HepG2 (cell line): ENCODE data around the gene PODXL. TPM values are rescaled to one million over a fixed set of nuclear protein-coding genes. Genes with fewer than 3 reads are reported as not detected.

Experiments
- ATAC-seq: fragments of 200-7000 bp; cut with Tn5 transposase; 3 replicates; pipeline ENCODE4 v1.9.1; 2020; ENCODE audit warnings: mild to moderate bottlenecking, moderate library complexity
- BruUV-seq: library from RNA; stranded (reverse); fragments of 400-500 nt; replicated peaks from 2 replicates; lab custom pipeline; 2021; lab: Mats Ljungman, UMichigan
- CTCF ChIA-PET: fragments of 300-600 bp; formaldehyde crosslinking; extraction: SDS; loops from one replicate; lab custom pipeline; 2021; ENCODE audit warnings: low total read pairs, inconsistent platforms, low intra/inter-chr PET ratio; lab: Yijun Ruan, JAX
- POLR2A ChIA-PET: fragments of 350-600 bp; sonication (Branson Sonifier 250); formaldehyde crosslinking; loops from one replicate; lab custom pipeline; 2020; ENCODE audit warnings: antibody characterized with exemption, inconsistent platforms; lab: Yijun Ruan, JAX
- DNase-seq: peaks from one replicate; pipeline ENCODE4 v3.0.0-alpha.2; 2015; ENCODE audit warnings: low spot score
- FAIRE-seq: peaks from 3 replicates; lab custom pipeline; 2011; peaks lifted over from hg19 to GRCh38; lab: Jason Lieb, UNC
- H2AFZ ChIP-seq: one replicate; pipeline ENCODE4 v1.6.1; 2011; ENCODE audit warnings: low read length, inconsistent platforms
- H3K27ac ChIP-seq: fragments of 300-600 bp; 3 replicates; pipeline ENCODE4 v1.8.0; 2011; ENCODE audit warnings: mixed run types, mild to moderate bottlenecking, mixed read lengths, low read length, inconsistent platforms; ENCODE audit not compliant: insufficient read depth; ENCODE audit errors: extremely low read length
- H3K27me3 ChIP-seq, 2 experiments: fragments of 200-600 bp in 1 of 2; 2 replicates in 1 of 2; 3 replicates in 1 of 2; pipeline versions ENCODE4 v1.6.0 to v1.8.0; 2011; ENCODE audit warnings: low read length in 2 of 2, mild to moderate bottlenecking in 2 of 2, moderate library complexity in 2 of 2, inconsistent platforms in 1 of 2; ENCODE audit not compliant: insufficient read depth in 2 of 2, control insufficient read depth in 1 of 2
- H3K36me3 ChIP-seq, 2 experiments: fragments of 200-600 bp in 1 of 2; replicated peaks in 1 of 2; 2 replicates in 1 of 2; 3 replicates in 1 of 2; pipeline versions ENCODE4 v1.5.1 to v1.8.0; 2011; ENCODE audit warnings: low read length in 2 of 2, inconsistent platforms in 1 of 2; ENCODE audit not compliant: insufficient read depth in 2 of 2, control insufficient read depth in 1 of 2
- H3K4me1 ChIP-seq: 2 replicates; pipeline ENCODE4 v1.5.1; 2012; ENCODE audit warnings: low read length, inconsistent platforms; ENCODE audit not compliant: insufficient read depth
- H3K4me2 ChIP-seq: 2 replicates; pipeline ENCODE4 v1.6.0; 2011; ENCODE audit warnings: low read depth, low read length, inconsistent platforms
- H3K4me3 ChIP-seq, 3 experiments: fragments of 200-600 bp in 1 of 3; sonication (generic), shearing (Covaris generic) in 1 of 3; replicated peaks in 1 of 3; 2 replicates each; pipeline ENCODE4 v1.5.1; 2011 to 2016; ENCODE audit warnings: low read length in 3 of 3, inconsistent platforms in 2 of 3, low read depth in 2 of 3, mild to moderate bottlenecking in 2 of 3, control low read depth in 1 of 3, mixed read lengths in 1 of 3; ENCODE audit not compliant: insufficient read depth in 1 of 3
- H3K79me2 ChIP-seq: one replicate; pipeline ENCODE4 v1.6.1; 2011; ENCODE audit warnings: low read length, inconsistent platforms; ENCODE audit not compliant: insufficient read depth
- H3K9ac ChIP-seq: 2 replicates; pipeline ENCODE4 v1.6.0; 2011; ENCODE audit warnings: mild to moderate bottlenecking, low read depth, low read length, inconsistent platforms; ENCODE audit not compliant: insufficient read depth
- H3K9me3 ChIP-seq: 2 replicates; pipeline ENCODE4 v1.5.1; 2012; ENCODE audit warnings: mild to moderate bottlenecking, low read length
- H4K20me1 ChIP-seq: 2 replicates; pipeline ENCODE4 v1.6.0; 2011; ENCODE audit warnings: inconsistent platforms, mild to moderate bottlenecking, low read length, moderate library complexity; ENCODE audit not compliant: insufficient read depth
- FOXO1 ChIP-seq: sonication (generic); formaldehyde crosslinking; IDR thresholded peaks from 2 replicates; pipeline ENCODE4 v1.4.0; 2020; ENCODE audit warnings: missing genetic modification reagents
- NR2F6 ChIP-seq, 2 experiments: IDR thresholded peaks; 2 replicates each; pipeline ENCODE4 v1.6.1; 2016; ENCODE audit warnings: antibody characterized with exemption in 1 of 2, mild to moderate bottlenecking in 1 of 2
- NRL ChIP-seq: sonication (generic); formaldehyde crosslinking; IDR thresholded peaks from 2 replicates; pipeline ENCODE4 v1.5.0; 2020; ENCODE audit warnings: missing genetic modification reagents, mild to moderate bottlenecking, moderate library complexity, borderline replicate concordance
- TBX2 ChIP-seq: sonication (generic); formaldehyde crosslinking; IDR thresholded peaks from 2 replicates; pipeline ENCODE4 v1.5.0; 2020; ENCODE audit warnings: missing genetic modification reagents, mild to moderate bottlenecking, borderline replicate concordance
- ZBTB1 ChIP-seq: sonication (generic); formaldehyde crosslinking; IDR thresholded peaks from 2 replicates; pipeline ENCODE4 v1.4.0; 2020; ENCODE audit warnings: missing genetic modification reagents, borderline replicate concordance
- ZBTB21 ChIP-seq: sonication (generic); formaldehyde crosslinking; IDR thresholded peaks from 2 replicates; pipeline ENCODE4 v1.4.0; 2020; ENCODE audit warnings: missing genetic modification reagents
- ZNF350 ChIP-seq: sonication (generic); formaldehyde crosslinking; IDR thresholded peaks from 2 replicates; pipeline ENCODE4 v1.4.0; 2020; ENCODE audit warnings: mild to moderate bottlenecking, low read depth, missing genetic modification reagents, borderline replicate concordance
- ZNF883 ChIP-seq: sonication (generic); formaldehyde crosslinking; IDR thresholded peaks from 2 replicates; pipeline ENCODE4 v1.5.1; 2020; ENCODE audit warnings: mild to moderate bottlenecking, missing genetic modification reagents; ENCODE audit errors: not compliant biosample characterization
- WGBS: methylation state at CpG from one replicate; pipeline ENCODE4 v1.1.6; 2017; ENCODE audit warnings: low lambda C conversion rate; 5-methylcytosine and 5-hydroxymethylcytosine counted together
- in situ Hi-C: cut with HindIII; loops from 2 replicates; pipeline ENCODE4 v1.10.0; 2017; ENCODE audit warnings: low pct_unique_long_range_greater_than_20kb; ENCODE audit not compliant: extremely low pct_ligation_motif_present
- intact Hi-C: fragments of 100-400 bp; cut with micrococcal nuclease; formaldehyde crosslinking; loops from one replicate; pipeline ENCODE4 v1.10.0; 2022; ENCODE audit not compliant: unreplicated experiment
- polyA plus RNA-seq, 8 experiments: library from polyadenylated mRNA; depleted of rRNA in 3 of 8; stranded (reverse) in 7 of 8; unstranded in 1 of 8; fragments of >200 nt; fragmentation: Illumina TruSeq in 4 of 8; extraction: Trizol in 4 of 8; gene quantifications; 2 replicates each; pipeline versions ENCODE4 v1.2.1 to v1.2.3, GENCODE V29; 2011 to 2016; ENCODE audit warnings: low read depth in 4 of 8, missing spikeins in 1 of 8, mixed read lengths in 1 of 8; ENCODE audit not compliant: insufficient read depth in 1 of 8
- total RNA-seq, 5 experiments: library from RNA; depleted of rRNA; stranded (reverse); fragments of >200 nt; fragmentation: Illumina TruSeq; extraction: Trizol; gene quantifications; 2 replicates each; pipeline ENCODE4 v1.2.3, GENCODE V29; 2016; ENCODE audit warnings: low read depth in 1 of 5
- TF ChIP-seq, protein P1 (sequence below): sonication (generic); formaldehyde crosslinking; IDR thresholded peaks from 2 replicates; pipeline ENCODE4 v1.9.0; 2021; ENCODE audit warnings: missing genetic modification reagents, mild to moderate bottlenecking, borderline replicate concordance
- TF ChIP-seq, protein P2 (sequence below): sonication (generic); formaldehyde crosslinking; conservative IDR thresholded peaks from 2 replicates; pipeline ENCODE4 v1.8.0; 2022; ENCODE audit warnings: mild to moderate bottlenecking, moderate library complexity, missing genetic modification reagents
- TF ChIP-seq, protein P3 (sequence below): sonication (generic); formaldehyde crosslinking; IDR thresholded peaks from 2 replicates; pipeline ENCODE4 v1.8.0; 2022; ENCODE audit warnings: missing genetic modification reagents, low read depth, mild to moderate bottlenecking, borderline replicate concordance
- TF ChIP-seq, protein P4 (sequence below), 2 experiments: sonication (generic) in 1 of 2; formaldehyde crosslinking in 1 of 2; IDR thresholded peaks; 2 replicates each; pipeline versions ENCODE4 v1.4.0 to v1.6.1; 2018 to 2020; ENCODE audit warnings: missing genetic modification reagents in 2 of 2, borderline replicate concordance in 1 of 2, low read depth in 1 of 2, mild to moderate bottlenecking in 1 of 2, missing biosample characterization in 1 of 2
- TF ChIP-seq, protein P5 (sequence below): sonication (generic); formaldehyde crosslinking; IDR thresholded peaks from 2 replicates; pipeline ENCODE4 v1.4.0; 2020; ENCODE audit warnings: missing genetic modification reagents
- TF ChIP-seq, protein P6 (sequence below): sonication (generic); formaldehyde crosslinking; IDR thresholded peaks from 2 replicates; pipeline ENCODE4 v1.5.1; 2020; ENCODE audit warnings: mild to moderate bottlenecking, missing genetic modification reagents, moderate library complexity

Gene PODXL
- total and polyA plus RNA-seq, 2 of the 13 experiments (the other 11 are each of a cell fraction or from before 2014, with no cell fraction given), result 0.22 to 0.54 TPM

DNA sequence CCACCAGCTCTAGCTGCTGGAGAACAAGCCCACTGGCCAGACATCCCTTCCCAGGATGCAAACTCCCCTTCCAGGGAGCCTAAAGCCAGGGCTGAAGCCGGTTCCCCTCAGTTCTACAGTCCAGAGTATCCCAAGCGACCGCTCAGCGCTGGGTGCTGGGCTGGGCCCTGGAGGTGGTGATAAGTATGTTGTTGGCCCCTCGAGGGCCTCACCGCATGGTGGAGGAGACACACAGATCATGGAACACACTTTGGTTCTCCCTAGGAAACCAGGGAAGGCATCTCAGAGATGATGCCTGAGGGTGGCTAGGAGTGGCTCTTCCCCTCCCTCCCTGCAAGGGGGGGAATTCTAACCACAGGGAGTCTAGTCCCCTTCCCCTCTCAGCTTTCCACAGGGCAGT lies 4.4 kb downstream of the PODXL start (continued):
- TF ChIP-seq, protein P1, sequence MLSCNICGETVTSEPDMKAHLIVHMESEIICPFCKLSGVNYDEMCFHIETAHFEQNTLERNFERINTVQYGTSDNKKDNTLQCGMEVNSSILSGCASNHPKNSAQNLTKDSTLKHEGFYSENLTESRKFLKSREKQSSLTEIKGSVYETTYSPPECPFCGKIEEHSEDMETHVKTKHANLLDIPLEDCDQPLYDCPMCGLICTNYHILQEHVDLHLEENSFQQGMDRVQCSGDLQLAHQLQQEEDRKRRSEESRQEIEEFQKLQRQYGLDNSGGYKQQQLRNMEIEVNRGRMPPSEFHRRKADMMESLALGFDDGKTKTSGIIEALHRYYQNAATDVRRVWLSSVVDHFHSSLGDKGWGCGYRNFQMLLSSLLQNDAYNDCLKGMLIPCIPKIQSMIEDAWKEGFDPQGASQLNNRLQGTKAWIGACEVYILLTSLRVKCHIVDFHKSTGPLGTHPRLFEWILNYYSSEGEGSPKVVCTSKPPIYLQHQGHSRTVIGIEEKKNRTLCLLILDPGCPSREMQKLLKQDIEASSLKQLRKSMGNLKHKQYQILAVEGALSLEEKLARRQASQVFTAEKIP, result no peak
- TF ChIP-seq NRL (CRISPR knock-in tag), result no peak
- TF ChIP-seq ZBTB1 (CRISPR knock-in tag), result no peak
- TF ChIP-seq ZNF350 (CRISPR knock-in tag), result no peak
- no peak for TF ChIP-seq ZNF883 (CRISPR knock-in tag)
- TF ChIP-seq FOXO1 (CRISPR knock-in tag), result no peak
- TF ChIP-seq, protein P2, sequence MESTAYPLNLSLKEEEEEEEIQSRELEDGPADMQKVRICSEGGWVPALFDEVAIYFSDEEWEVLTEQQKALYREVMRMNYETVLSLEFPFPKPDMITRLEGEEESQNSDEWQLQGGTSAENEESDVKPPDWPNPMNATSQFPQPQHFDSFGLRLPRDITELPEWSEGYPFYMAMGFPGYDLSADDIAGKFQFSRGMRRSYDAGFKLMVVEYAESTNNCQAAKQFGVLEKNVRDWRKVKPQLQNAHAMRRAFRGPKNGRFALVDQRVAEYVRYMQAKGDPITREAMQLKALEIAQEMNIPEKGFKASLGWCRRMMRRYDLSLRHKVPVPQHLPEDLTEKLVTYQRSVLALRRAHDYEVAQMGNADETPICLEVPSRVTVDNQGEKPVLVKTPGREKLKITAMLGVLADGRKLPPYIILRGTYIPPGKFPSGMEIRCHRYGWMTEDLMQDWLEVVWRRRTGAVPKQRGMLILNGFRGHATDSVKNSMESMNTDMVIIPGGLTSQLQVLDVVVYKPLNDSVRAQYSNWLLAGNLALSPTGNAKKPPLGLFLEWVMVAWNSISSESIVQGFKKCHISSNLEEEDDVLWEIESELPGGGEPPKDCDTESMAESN (CRISPR knock-in tag), result no peak

DNA sequence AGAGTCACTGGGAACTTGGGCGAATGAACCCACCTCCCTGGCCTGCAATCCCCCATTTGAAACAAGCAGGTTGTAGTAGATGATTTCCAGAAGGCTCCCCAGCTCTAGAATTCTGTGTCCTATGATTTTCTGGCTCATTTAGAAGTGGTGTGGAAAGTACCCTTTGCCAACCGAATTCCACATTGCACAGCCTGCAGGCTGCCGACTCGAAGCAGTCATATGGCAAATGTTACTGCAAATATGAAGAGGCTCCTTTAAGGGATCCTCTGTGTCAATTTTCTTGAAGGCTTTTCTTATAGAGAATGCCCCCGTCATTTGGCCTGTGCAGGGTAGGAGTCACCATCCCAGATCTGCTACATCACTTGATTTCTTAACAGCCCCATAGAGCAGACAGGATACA lies 5.6 kb downstream of the PODXL start:
- ChIA-PET POLR2A (no interaction called here), CTCF (no interaction called here)
- Histone ChIP-seq H3K4me1 (peaks cover 6% of the 10 kb centered on the region), H3K79me2 (no peaks in the 10 kb centered on the region), H3K9ac (no peak overlapping the region), H3K36me3 (no peaks in the 10 kb centered on the region), H3K27ac (no peak overlapping the region), H2AFZ (no peak overlapping the region), H3K4me2 (no peak overlapping the region), H4K20me1 (no peaks in the 10 kb centered on the region), H3K9me3 (no peaks in the 10 kb centered on the region), H3K4me3 (no peak overlapping the region), H3K27me3 (peaks cover 9 to 34% of the 10 kb centered on the region in 2 experiments)
- FAIRE-seq (no peak), DNase-seq (no peak), ATAC-seq (no peak)
- no TSS peak for BruUV-seq
- 11% methylated on average over 5 of the region's 5 CpGs for WGBS
- intact Hi-C loops, result no loop called here
- in situ Hi-C loops, result no loop called here
- TF ChIP-seq, protein P3, sequence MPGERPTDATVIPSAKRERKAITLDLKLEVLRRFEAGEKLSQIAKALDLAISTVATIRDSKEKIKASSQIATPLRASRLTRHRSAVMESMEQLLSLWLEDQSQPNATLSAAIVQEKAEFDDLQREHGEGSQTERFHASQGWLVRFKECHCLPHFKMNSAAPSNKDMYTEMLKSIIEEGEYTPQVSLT (CRISPR knock-in tag), result no peak
- TF ChIP-seq, protein P4, sequence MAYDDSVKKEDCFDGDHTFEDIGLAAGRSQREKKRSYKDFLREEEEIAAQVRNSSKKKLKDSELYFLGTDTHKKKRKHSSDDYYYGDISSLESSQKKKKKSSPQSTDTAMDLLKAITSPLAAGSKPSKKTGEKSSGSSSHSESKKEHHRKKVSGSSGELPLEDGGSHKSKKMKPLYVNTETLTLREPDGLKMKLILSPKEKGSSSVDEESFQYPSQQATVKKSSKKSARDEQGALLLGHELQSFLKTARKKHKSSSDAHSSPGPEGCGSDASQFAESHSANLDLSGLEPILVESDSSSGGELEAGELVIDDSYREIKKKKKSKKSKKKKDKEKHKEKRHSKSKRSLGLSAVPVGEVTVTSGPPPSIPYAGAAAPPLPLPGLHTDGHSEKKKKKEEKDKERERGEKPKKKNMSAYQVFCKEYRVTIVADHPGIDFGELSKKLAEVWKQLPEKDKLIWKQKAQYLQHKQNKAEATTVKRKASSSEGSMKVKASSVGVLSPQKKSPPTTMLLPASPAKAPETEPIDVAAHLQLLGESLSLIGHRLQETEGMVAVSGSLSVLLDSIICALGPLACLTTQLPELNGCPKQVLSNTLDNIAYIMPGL (CRISPR knock-in tag; IDR thresholded peaks at IDR 0.05; ENCODE audit: borderline replicate concordance in 1 of 2, low read depth in 1 of 2), result no peak
- TF ChIP-seq NR2F6 (IDR thresholded peaks at IDR 0.05) (no peak), NR2F6 (CRISPR knock-in tag; IDR thresholded peaks at IDR 0.05) (no peak), TBX2 (no peak), ZBTB21 (CRISPR knock-in tag) (no peak)
- TF ChIP-seq, protein P5, sequence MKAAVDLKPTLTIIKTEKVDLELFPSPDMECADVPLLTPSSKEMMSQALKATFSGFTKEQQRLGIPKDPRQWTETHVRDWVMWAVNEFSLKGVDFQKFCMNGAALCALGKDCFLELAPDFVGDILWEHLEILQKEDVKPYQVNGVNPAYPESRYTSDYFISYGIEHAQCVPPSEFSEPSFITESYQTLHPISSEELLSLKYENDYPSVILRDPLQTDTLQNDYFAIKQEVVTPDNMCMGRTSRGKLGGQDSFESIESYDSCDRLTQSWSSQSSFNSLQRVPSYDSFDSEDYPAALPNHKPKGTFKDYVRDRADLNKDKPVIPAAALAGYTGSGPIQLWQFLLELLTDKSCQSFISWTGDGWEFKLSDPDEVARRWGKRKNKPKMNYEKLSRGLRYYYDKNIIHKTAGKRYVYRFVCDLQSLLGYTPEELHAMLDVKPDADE (CRISPR knock-in tag), result no peak
- TF ChIP-seq, protein P6, sequence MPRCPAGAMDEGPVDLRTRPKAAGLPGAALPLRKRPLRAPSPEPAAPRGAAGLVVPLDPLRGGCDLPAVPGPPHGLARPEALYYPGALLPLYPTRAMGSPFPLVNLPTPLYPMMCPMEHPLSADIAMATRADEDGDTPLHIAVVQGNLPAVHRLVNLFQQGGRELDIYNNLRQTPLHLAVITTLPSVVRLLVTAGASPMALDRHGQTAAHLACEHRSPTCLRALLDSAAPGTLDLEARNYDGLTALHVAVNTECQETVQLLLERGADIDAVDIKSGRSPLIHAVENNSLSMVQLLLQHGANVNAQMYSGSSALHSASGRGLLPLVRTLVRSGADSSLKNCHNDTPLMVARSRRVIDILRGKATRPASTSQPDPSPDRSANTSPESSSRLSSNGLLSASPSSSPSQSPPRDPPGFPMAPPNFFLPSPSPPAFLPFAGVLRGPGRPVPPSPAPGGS (CRISPR knock-in tag), result no peak
